SK-N-SH (cell line): ENCODE results near the gene IMMP1L. TPM values are rescaled to one million over a fixed set of nuclear protein-coding genes. Genes with fewer than 3 reads are reported as not detected.

Experiments used
- CTCF ChIA-PET: fragments of 300-600, 350-600 bp; formaldehyde crosslinking; extraction: SDS; loops from one replicate; lab custom pipeline; 2021; lab: Yijun Ruan, JAX
- POLR2A ChIA-PET: fragments of 350-600 bp; sonication (Branson Sonifier 250); formaldehyde crosslinking; extraction: SDS; loops from one replicate; lab custom pipeline; 2020; ENCODE audit warnings: antibody characterized with exemption, inconsistent platforms; lab: Yijun Ruan, JAX
- DNase-seq: peaks from one replicate; pipeline ENCODE4 v3.0.0; 2012
- H2AFZ ChIP-seq: fragments of 200-600 bp; sonication (generic); 2 replicates; pipeline ENCODE4 v1.8.1; 2016; ENCODE audit warnings: antibody characterized with exemption, mild to moderate bottlenecking, low read depth
- H3F3A ChIP-seq: fragments of 200-600 bp; sonication (generic); replicated peaks from 2 replicates; pipeline ENCODE3; 2016; ENCODE audit warnings: antibody characterized with exemption, mild to moderate bottlenecking; ENCODE audit not compliant: insufficient read depth
- H3K27ac ChIP-seq, 2 experiments: fragments of 200-500 bp in 1 of 2; fragments of 200-600 bp in 1 of 2; sonication (Bioruptor generic) in 1 of 2; sonication (generic), shearing (Covaris generic) in 1 of 2; 2 replicates each; pipeline versions ENCODE4 v1.5.1 to v1.6.1; 2014 to 2016; ENCODE audit warnings: low read depth in 2 of 2, inconsistent platforms in 1 of 2, low read length in 1 of 2, mild to moderate bottlenecking in 1 of 2, mixed read lengths in 1 of 2
- H3K27me3 ChIP-seq: fragments of 200-600 bp; sonication (generic), shearing (Covaris generic); 2 replicates; pipeline ENCODE4 v1.6.1; 2016; ENCODE audit warnings: mixed run types; ENCODE audit not compliant: insufficient read depth
- H3K36me3 ChIP-seq, 2 experiments: fragments of 200-500 bp in 1 of 2; fragments of 200-600 bp in 1 of 2; sonication (Bioruptor generic) in 1 of 2; sonication (generic) in 1 of 2; replicated peaks in 1 of 2; 2 replicates each; pipeline versions ENCODE3 to v1.5.1; 2014 to 2016; ENCODE audit warnings: low read length in 1 of 2, mild to moderate bottlenecking in 1 of 2; ENCODE audit not compliant: insufficient read depth in 2 of 2, control insufficient read depth in 1 of 2
- H3K4me1 ChIP-seq, 2 experiments: fragments of 200-500 bp in 1 of 2; fragments of 200-600 bp in 1 of 2; sonication (Bioruptor generic) in 1 of 2; sonication (generic), shearing (Covaris generic) in 1 of 2; 2 replicates each; pipeline versions ENCODE4 v1.5.1 to v1.6.1; 2014 to 2016; ENCODE audit warnings: low read depth in 1 of 2, low read length in 1 of 2, mixed run types in 1 of 2; ENCODE audit not compliant: insufficient read depth in 2 of 2, control insufficient read depth in 1 of 2
- H3K4me2 ChIP-seq: fragments of 200-600 bp; sonication (generic), shearing (Covaris generic); 2 replicates; pipeline ENCODE4 v1.6.1; 2017; ENCODE audit warnings: mixed run types
- H3K4me3 ChIP-seq, 2 experiments: fragments of 200-500 bp in 1 of 2; fragments of 200-600 bp in 1 of 2; sonication (Bioruptor generic) in 1 of 2; sonication (generic), shearing (Covaris generic) in 1 of 2; 2 replicates each; pipeline versions ENCODE4 v1.5.1 to v1.8.1; 2014 to 2016; ENCODE audit warnings: low read depth in 2 of 2, inconsistent platforms in 1 of 2, low read length in 1 of 2, mild to moderate bottlenecking in 1 of 2, mixed read lengths in 1 of 2, moderate library complexity in 1 of 2
- H3K79me2 ChIP-seq: fragments of 200-600 bp; sonication (generic); 2 replicates; pipeline ENCODE4 v1.8.1; 2017; ENCODE audit warnings: mild to moderate bottlenecking; ENCODE audit not compliant: insufficient read depth
- H3K9ac ChIP-seq: fragments of 200-600 bp; sonication (generic); 2 replicates; pipeline ENCODE4 v1.6.1; 2017; ENCODE audit warnings: mixed run types
- H3K9me2 ChIP-seq: fragments of 200-600 bp; sonication (generic); 2 replicates; pipeline ENCODE4 v1.6.1; 2017; ENCODE audit warnings: mixed run types
- H3K9me3 ChIP-seq: fragments of 200-600 bp; sonication (generic); 2 replicates; pipeline ENCODE4 v1.6.1; 2017; ENCODE audit warnings: mixed run types, mild to moderate bottlenecking, moderate library complexity
- H4K20me1 ChIP-seq: fragments of 200-600 bp; sonication (generic); 2 replicates; pipeline ENCODE4 v1.6.1; 2017; ENCODE audit warnings: mild to moderate bottlenecking, mixed run types; ENCODE audit not compliant: insufficient read depth
- ELF1 ChIP-seq: IDR thresholded peaks from 2 replicates; pipeline ENCODE4 v1.4.0; 2012
- EP300 ChIP-seq, 2 experiments: IDR thresholded peaks; 2 replicates each; pipeline versions ENCODE4 v1.4.0 to v1.6.1; 2012; ENCODE audit warnings: borderline replicate concordance in 1 of 2, low read depth in 1 of 2, low read length in 1 of 2
- EZH2phosphoT487 ChIP-seq: fragments of 200-600 bp; sonication (generic); IDR thresholded peaks from 2 replicates; pipeline ENCODE4 v1.6.1; 2017; ENCODE audit warnings: low read depth, mixed run types, mild to moderate bottlenecking, antibody characterized with exemption, moderate library complexity, borderline replicate concordance
- FOXJ3 ChIP-seq: sonication (generic); formaldehyde crosslinking; IDR thresholded peaks from 2 replicates; pipeline ENCODE4 v1.5.1; 2020; ENCODE audit warnings: mild to moderate bottlenecking, missing genetic modification reagents
- FOXM1 ChIP-seq: IDR thresholded peaks from 2 replicates; pipeline ENCODE4 v1.4.0; 2012; ENCODE audit warnings: low read depth, mild to moderate bottlenecking
- JUND ChIP-seq: IDR thresholded peaks from 2 replicates; pipeline ENCODE4 v1.4.0; 2012
- MAX ChIP-seq: IDR thresholded peaks from 2 replicates; pipeline ENCODE4 v1.4.0; 2012; ENCODE audit warnings: low read depth
- MEF2A ChIP-seq: IDR thresholded peaks from 2 replicates; pipeline ENCODE4 v1.4.0; 2012; ENCODE audit warnings: low read depth, borderline replicate concordance
- MXI1 ChIP-seq: IDR thresholded peaks from 2 replicates; pipeline ENCODE4 v1.6.1; 2012; ENCODE audit warnings: mild to moderate bottlenecking, low read depth, low read length, improper control_type of control experiment
- NFIC ChIP-seq: IDR thresholded peaks from 2 replicates; pipeline ENCODE4 v1.4.0; 2012; ENCODE audit warnings: borderline replicate concordance
- POLR2AphosphoS5 ChIP-seq: IDR thresholded peaks from 2 replicates; pipeline ENCODE4 v1.6.1; 2012; ENCODE audit warnings: low read depth, low read length
- RAD21 ChIP-seq: IDR thresholded peaks from 2 replicates; pipeline ENCODE4 v1.6.1; 2012; ENCODE audit warnings: mild to moderate bottlenecking, low read length
- RCOR1 ChIP-seq: fragments of 150-350 bp; IDR thresholded peaks from 2 replicates; pipeline ENCODE4 v1.6.1; 2017; ENCODE audit warnings: antibody characterized with exemption, low read length
- RFX5 ChIP-seq: IDR thresholded peaks from 2 replicates; pipeline ENCODE4 v1.6.1; 2012; ENCODE audit warnings: mild to moderate bottlenecking, improper control_type of control experiment, low read length
- SMC3 ChIP-seq: IDR thresholded peaks from 2 replicates; pipeline ENCODE4 v1.6.1; 2012; ENCODE audit warnings: low read depth, low read length, improper control_type of control experiment
- USF1 ChIP-seq: IDR thresholded peaks from 2 replicates; pipeline ENCODE4 v1.4.0; 2012; ENCODE audit warnings: low read depth, borderline replicate concordance
- USF2 ChIP-seq: fragments of 150-350 bp; IDR thresholded peaks from 2 replicates; pipeline ENCODE4 v1.6.1; 2017; ENCODE audit warnings: antibody characterized with exemption, low read length, low read depth, borderline replicate concordance
- ZBTB33 ChIP-seq: IDR thresholded peaks from 2 replicates; pipeline ENCODE4 v1.4.0; 2012; ENCODE audit warnings: low read depth, borderline replicate concordance
- WGBS: methylation state at CpG from one replicate; pipeline ENCODE4 v1.1.6; 2017; ENCODE audit warnings: low lambda C conversion rate; 5-methylcytosine and 5-hydroxymethylcytosine counted together
- polyA plus RNA-seq, 3 experiments: library from polyadenylated mRNA; depleted of rRNA; stranded (reverse); fragments of >200 nt; gene quantifications; 2 replicates each; pipeline ENCODE4 v1.2.3, GENCODE V29; 2012

IMMP1L gene
- polyA plus RNA-seq, 1 of the 3 experiments (the other 2 are of a cell fraction) = 40.9 TPM

- TF ChIP-seq RCOR1 (no peak), MXI1 (no peak), EP300 (IDR thresholded peaks at IDR 0.05; ENCODE audit: borderline replicate concordance in 1 of 2, low read depth in 1 of 2, low read length in 1 of 2) (no peak)
Measured at GRCh38 chr11:31419138-31419537, 90.3 kb downstream of the IMMP1L start (continued).

GRCh38 chr11:31417816-31418215, 91.6 kb downstream of the IMMP1L start:
- no peak for TF ChIP-seq SMC3
- no peak for TF ChIP-seq JUND
- TF ChIP-seq NFIC = no peak
- no peak for TF ChIP-seq RAD21
- no peak for TF ChIP-seq MEF2A
- TF ChIP-seq ELF1 = no peak
- TF ChIP-seq MAX = no peak
- no peak for TF ChIP-seq POLR2AphosphoS5
- no peak for TF ChIP-seq USF2
- no peak for TF ChIP-seq FOXM1
- TF ChIP-seq RCOR1 = no peak
- no peak for TF ChIP-seq USF1
- no peak for TF ChIP-seq FOXJ3 (CRISPR knock-in tag)
- TF ChIP-seq EZH2phosphoT487 = no peak
- TF ChIP-seq ZBTB33 = no peak
- TF ChIP-seq RFX5 = no peak
- H3K36me3 ChIP-seq = no peaks in the 10 kb centered on the region
- no peak overlapping the region for H3K9ac ChIP-seq
- no peak for DNase-seq
- H3K9me2 ChIP-seq = no peaks in the 10 kb centered on the region
- no peak overlapping the region for H3K4me2 ChIP-seq
- ChIA-PET POLR2A (no interaction called here), CTCF (interaction anchor here (0.7 kb wide), 1 partner anchor 224 kb away, joined by 3 read pairs; no protein-coding TSS in a partner anchor)
- no peak overlapping the region for H3K27ac ChIP-seq
- no peak overlapping the region for H2AFZ ChIP-seq
- no peaks in the 10 kb centered on the region for H3F3A ChIP-seq
- H3K9me3 ChIP-seq = no peaks in the 10 kb centered on the region
- H4K20me1 ChIP-seq = no peaks in the 10 kb centered on the region
- 93% methylated on average over 2 of the region's 2 CpGs for WGBS
- no peaks in the 10 kb centered on the region; a peak in 1 of 4 replicates for H3K4me1 ChIP-seq
- no peaks in the 10 kb centered on the region for H3K79me2 ChIP-seq
- no peak overlapping the region for H3K4me3 ChIP-seq
- no peaks in the 10 kb centered on the region for H3K27me3 ChIP-seq
